Measurements from ENCODE around the gene PRR3. TPM values are rescaled to one million over a fixed set of nuclear protein-coding genes. Genes with fewer than 3 reads are reported as not detected.

The PRR3 gene
- total and polyA plus RNA-seq, 8 donors, result 5.7 to 44.1 (median 36.1) TPM

DNA sequence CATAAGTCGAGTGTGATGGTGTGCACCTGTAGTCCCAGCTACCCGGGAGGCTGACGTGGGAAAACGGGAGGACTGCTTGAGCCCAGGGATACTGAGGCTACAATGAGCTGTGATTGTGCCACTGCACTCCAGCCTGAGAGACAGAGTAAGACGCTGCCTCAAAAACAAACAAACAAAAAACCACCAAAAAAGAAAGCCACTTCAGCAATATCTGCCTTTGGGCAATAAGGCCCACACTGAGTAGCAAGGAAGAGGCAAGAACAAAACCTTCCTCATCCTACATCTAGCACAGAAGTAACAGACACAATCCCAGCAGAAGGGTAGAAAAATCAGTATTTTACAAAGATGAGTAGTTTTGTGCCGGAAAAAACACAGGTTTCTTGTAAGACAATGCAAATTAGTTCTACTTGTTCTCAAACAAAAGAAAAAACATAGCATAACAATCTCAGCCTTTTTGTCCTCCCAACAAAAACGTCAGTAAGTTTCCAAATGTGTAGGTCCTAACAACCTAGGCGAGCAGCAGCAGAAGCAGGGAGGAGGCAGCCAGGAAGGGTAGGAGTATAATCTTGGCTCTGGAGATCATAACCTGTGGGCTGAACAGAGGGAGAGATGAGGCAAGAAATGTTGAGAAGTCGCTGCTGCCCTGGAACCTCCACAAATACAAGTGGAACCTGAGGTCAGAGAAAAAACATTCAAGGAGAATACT is 54.2 kb downstream of the PRR3 start:
- TF ChIP-seq, protein P1, sequence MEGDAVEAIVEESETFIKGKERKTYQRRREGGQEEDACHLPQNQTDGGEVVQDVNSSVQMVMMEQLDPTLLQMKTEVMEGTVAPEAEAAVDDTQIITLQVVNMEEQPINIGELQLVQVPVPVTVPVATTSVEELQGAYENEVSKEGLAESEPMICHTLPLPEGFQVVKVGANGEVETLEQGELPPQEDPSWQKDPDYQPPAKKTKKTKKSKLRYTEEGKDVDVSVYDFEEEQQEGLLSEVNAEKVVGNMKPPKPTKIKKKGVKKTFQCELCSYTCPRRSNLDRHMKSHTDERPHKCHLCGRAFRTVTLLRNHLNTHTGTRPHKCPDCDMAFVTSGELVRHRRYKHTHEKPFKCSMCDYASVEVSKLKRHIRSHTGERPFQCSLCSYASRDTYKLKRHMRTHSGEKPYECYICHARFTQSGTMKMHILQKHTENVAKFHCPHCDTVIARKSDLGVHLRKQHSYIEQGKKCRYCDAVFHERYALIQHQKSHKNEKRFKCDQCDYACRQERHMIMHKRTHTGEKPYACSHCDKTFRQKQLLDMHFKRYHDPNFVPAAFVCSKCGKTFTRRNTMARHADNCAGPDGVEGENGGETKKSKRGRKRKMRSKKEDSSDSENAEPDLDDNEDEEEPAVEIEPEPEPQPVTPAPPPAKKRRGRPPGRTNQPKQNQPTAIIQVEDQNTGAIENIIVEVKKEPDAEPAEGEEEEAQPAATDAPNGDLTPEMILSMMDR (IDR thresholded peaks at IDR 0.05), result no peak
- Histone ChIP-seq H3K36me3 (peaks cover 0 to 51% of the 10 kb centered on the region in 2 donors), H3K27ac (no peak overlapping the region), H3K4me3 (no peak overlapping the region), H3K4me1 (peaks cover 24 to 41% of the 10 kb centered on the region in 2 donors), H3K27me3 (no peaks in the 10 kb centered on the region), H3K9me3 (no peaks in the 10 kb centered on the region)
- DNase-seq (no peak), ATAC-seq (no peak)
- intact Hi-C loops (cut with DNase I), result no loop called here

DNA sequence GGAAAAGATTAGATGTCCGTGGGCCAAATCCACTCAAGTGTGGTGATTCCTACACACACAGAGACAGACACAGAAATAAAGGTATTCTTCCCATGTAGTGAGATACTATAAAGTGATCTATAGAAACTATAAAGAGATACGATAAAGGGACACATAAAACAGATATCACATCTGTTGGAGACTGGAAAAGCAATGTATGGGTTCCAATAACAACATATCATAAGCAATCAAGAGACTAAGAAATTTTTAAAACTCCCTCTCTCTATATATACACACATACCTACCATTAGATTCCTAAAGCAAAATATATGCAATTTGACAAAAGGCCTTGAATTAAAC is 54.7 kb downstream of the PRR3 start:
- H3K9me3 ChIP-seq, result no peaks in the 10 kb centered on the region
- peaks cover 24 to 41% of the 10 kb centered on the region in 2 donors for H3K4me1 ChIP-seq
- H3K36me3 ChIP-seq, result peaks cover 0 to 51% of the 10 kb centered on the region in 2 donors
- H3K4me3 ChIP-seq, result no peak overlapping the region
- H3K27me3 ChIP-seq, result no peaks in the 10 kb centered on the region
- DNase-seq, result no peak
- H3K27ac ChIP-seq, result no peak overlapping the region
- ATAC-seq, result no peak
- intact Hi-C loops (cut with DNase I), result no loop called here
- TF ChIP-seq, protein P1 (IDR thresholded peaks at IDR 0.05), result no peak

DNA sequence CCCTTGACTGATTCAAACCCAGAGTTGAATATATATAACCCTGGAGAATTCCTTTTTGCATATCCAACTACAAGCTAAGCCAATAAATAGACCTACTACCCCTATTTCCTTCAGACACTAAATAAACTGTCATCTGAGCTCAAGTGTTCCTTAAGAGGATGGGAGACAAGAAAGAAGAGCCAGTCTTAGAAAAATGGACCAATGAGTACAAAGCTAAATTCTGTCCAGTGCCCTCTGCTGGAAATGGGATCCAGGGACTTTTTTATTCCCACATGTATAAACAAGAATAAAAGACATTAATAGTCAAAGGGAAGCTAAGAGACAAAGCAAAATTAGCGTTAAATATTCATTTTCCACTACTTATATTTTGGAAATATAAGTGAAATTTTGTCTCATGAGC is 55.1 kb downstream of the PRR3 start:
- H3K4me1 ChIP-seq, result peaks cover 24 to 41% of the 10 kb centered on the region in 2 donors
- intact Hi-C loops (cut with DNase I), result no loop called here
- ATAC-seq (no peak), DNase-seq (no peak)
- TF ChIP-seq, protein P1 (IDR thresholded peaks at IDR 0.05), result no peak
- H3K36me3 ChIP-seq, result peaks cover 0 to 48% of the 10 kb centered on the region in 2 donors
- H3K27me3 ChIP-seq, result no peaks in the 10 kb centered on the region
- H3K9me3 ChIP-seq, result no peaks in the 10 kb centered on the region
- H3K27ac ChIP-seq, result peak overlapping the region; percentile 23 to 96
- no peak overlapping the region for H3K4me3 ChIP-seq

DNA sequence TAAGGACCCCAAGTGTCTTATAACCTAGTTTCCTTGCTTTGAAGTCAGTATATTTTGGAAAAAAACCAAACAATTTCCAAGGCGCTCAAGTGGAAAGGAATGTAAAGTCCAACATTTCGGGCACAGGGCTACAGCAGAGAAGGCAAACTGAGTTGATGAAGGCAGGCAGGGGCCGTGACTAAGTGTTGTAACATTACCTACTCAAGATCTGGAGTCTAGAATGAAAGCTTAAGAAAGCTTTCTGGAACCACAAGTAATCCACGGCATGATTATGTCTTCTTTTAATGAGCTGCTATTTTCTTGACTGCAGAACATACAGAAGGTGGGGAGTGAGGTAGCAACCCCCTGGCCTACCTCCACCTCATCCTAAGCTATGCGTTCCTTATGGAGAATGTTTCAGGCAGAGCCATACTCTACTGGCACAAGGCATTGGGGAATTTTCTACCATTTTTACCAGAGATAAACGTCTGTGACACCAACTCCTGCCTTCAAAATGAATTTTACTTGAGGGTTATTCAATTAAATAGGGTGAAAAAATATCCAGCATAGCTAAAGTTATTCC is 55.7 kb downstream of the PRR3 start:
- TF ChIP-seq, protein P1 (IDR thresholded peaks at IDR 0.05), result no peak
- intact Hi-C loops (cut with DNase I), result no loop called here
- DNase-seq, result peak in 1 of 4 donors; percentile 43

More for the DNA sequence above, 55.7 kb downstream of the PRR3 start:
- Histone ChIP-seq H3K9me3 (no peaks in the 10 kb centered on the region), H3K36me3 (peaks cover 0 to 42% of the 10 kb centered on the region in 2 donors), H3K27me3 (no peaks in the 10 kb centered on the region), H3K4me1 (peaks cover 24 to 37% of the 10 kb centered on the region in 2 donors), H3K4me3 (no peak overlapping the region), H3K27ac (peak overlapping the region; percentile 23 to 96)
- ATAC-seq, result no peak

Small RNA genes lying within 50 kb of the gene (microRNA-seq; reads per million reads assigned to microRNA genes)
- 49.1 to 112 reads per million in 2 donors for gene MIR877

Other genes with a start within 250 kb of the PRR3 start
- gene TRIM39, start 230.4 kb upstream of the PRR3 start, total RNA-seq, result 10 to 100 TPM; 10.2 to 11.5 TPM
- 10 to 100 TPM; 11.8 to 13.7 (median 12.6) TPM for gene TRIM39, start 230.4 kb upstream of the PRR3 start, polyA plus RNA-seq (ENCODE audit: insufficient read length in 6 of 6)
- 10 to 100 TPM; 29.7 to 37.0 TPM for gene RPP21, start 212.1 kb upstream of the PRR3 start, total RNA-seq
- gene RPP21, start 212.1 kb upstream of the PRR3 start, polyA plus RNA-seq (ENCODE audit: insufficient read length in 6 of 6), result 10 to 100 TPM; 28.6 to 37.5 (median 32.5) TPM
- 100 to 1,000 TPM; 440 to 636 TPM for gene HLA-E, start 67.8 kb upstream of the PRR3 start, total RNA-seq
- 100 to 1,000 TPM; 184 to 210 (median 196) TPM for gene HLA-E, start 67.8 kb upstream of the PRR3 start, polyA plus RNA-seq (ENCODE audit: insufficient read length in 6 of 6)
- 10 to 100 TPM; 52.5 to 61.0 TPM for gene GNL1, start 806 bp upstream of the PRR3 start, total RNA-seq
- 100 to 1,000 TPM in 4 of 6 donors, 10 to 100 TPM in 2; 96.5 to 108 (median 106) TPM for gene GNL1, start 806 bp upstream of the PRR3 start, polyA plus RNA-seq (ENCODE audit: insufficient read length in 6 of 6)
- gene ABCF1, start 14.1 kb downstream of the PRR3 start, total RNA-seq, result 10 to 100 TPM; 37.9 to 47.6 TPM
- gene ABCF1, start 14.1 kb downstream of the PRR3 start, polyA plus RNA-seq (ENCODE audit: insufficient read length in 6 of 6), result 10 to 100 TPM; 60.2 to 75.1 (median 62.1) TPM
- gene PPP1R10, start 59.9 kb downstream of the PRR3 start, total RNA-seq, result 10 to 100 TPM; 44.9 to 71.1 TPM
- gene PPP1R10, start 59.9 kb downstream of the PRR3 start, polyA plus RNA-seq (ENCODE audit: insufficient read length in 6 of 6), result 10 to 100 TPM; 47.1 to 59.3 (median 49.6) TPM
- gene MRPS18B, start 60.5 kb downstream of the PRR3 start, total RNA-seq, result 10 to 100 TPM; 36.6 to 54.7 TPM
- 10 to 100 TPM; 41.2 to 50.5 (median 43.5) TPM for gene MRPS18B, start 60.5 kb downstream of the PRR3 start, polyA plus RNA-seq (ENCODE audit: insufficient read length in 6 of 6)
- gene ATAT1, start 69.6 kb downstream of the PRR3 start, total RNA-seq, result 10 to 100 TPM in 1 of 2 donors, 1 to 10 TPM in 1; 8.6 to 10.6 TPM
- 10 to 100 TPM; 52.2 to 73.0 (median 64.2) TPM for gene ATAT1, start 69.6 kb downstream of the PRR3 start, polyA plus RNA-seq (ENCODE audit: insufficient read length in 6 of 6)
- gene C6orf136, start 89.8 kb downstream of the PRR3 start, total RNA-seq, result 10 to 100 TPM; 15.2 to 16.4 TPM
- gene C6orf136, start 89.8 kb downstream of the PRR3 start, polyA plus RNA-seq (ENCODE audit: insufficient read length in 6 of 6), result 10 to 100 TPM; 10.7 to 18.1 (median 14.4) TPM
- gene DHX16, start 115.7 kb downstream of the PRR3 start, total RNA-seq, result 10 to 100 TPM; 23.8 to 28.1 TPM
- gene DHX16, start 115.7 kb downstream of the PRR3 start, polyA plus RNA-seq (ENCODE audit: insufficient read length in 6 of 6), result 10 to 100 TPM; 34.0 to 43.4 (median 41.8) TPM
- 100 to 1,000 TPM in 1 of 2 donors, 10 to 100 TPM in 1; 51.8 to 117 TPM for gene PPP1R18, start 129.3 kb downstream of the PRR3 start, total RNA-seq
- gene PPP1R18, start 129.3 kb downstream of the PRR3 start, polyA plus RNA-seq (ENCODE audit: insufficient read length in 6 of 6), result 10 to 100 TPM; 36.7 to 54.4 (median 42.4) TPM
- gene NRM, start 133.7 kb downstream of the PRR3 start, total RNA-seq, result 10 to 100 TPM; 13.1 to 17.4 TPM
- 10 to 100 TPM; 36.9 to 55.1 (median 41.1) TPM for gene NRM, start 133.7 kb downstream of the PRR3 start, polyA plus RNA-seq (ENCODE audit: insufficient read length in 6 of 6)
- gene MDC1, start 160.0 kb downstream of the PRR3 start, total RNA-seq, result 10 to 100 TPM; 28.2 to 38.6 TPM
- 10 to 100 TPM; 43.5 to 53.6 (median 49.9) TPM for gene MDC1, start 160.0 kb downstream of the PRR3 start, polyA plus RNA-seq (ENCODE audit: insufficient read length in 6 of 6)
- gene TUBB, start 163.1 kb downstream of the PRR3 start, total RNA-seq, result 100 to 1,000 TPM; 409 to 602 TPM
- gene TUBB, start 163.1 kb downstream of the PRR3 start, polyA plus RNA-seq (ENCODE audit: insufficient read length in 6 of 6), result 1,000 to 10,000 TPM; 1,093 to 1,665 (median 1,153) TPM
- gene FLOT1, start 185.4 kb downstream of the PRR3 start, total RNA-seq, result 100 to 1,000 TPM; 148 to 206 TPM
- 100 to 1,000 TPM; 115 to 135 (median 124) TPM for gene FLOT1, start 185.4 kb downstream of the PRR3 start, polyA plus RNA-seq (ENCODE audit: insufficient read length in 6 of 6)
- gene IER3, start 187.3 kb downstream of the PRR3 start, total RNA-seq, result 10 to 100 TPM; 36.1 to 77.0 TPM
- 10 to 100 TPM in 5 of 6 donors, 1 to 10 TPM in 1; 5.5 to 38.8 (median 12.9) TPM for gene IER3, start 187.3 kb downstream of the PRR3 start, polyA plus RNA-seq (ENCODE audit: insufficient read length in 6 of 6)